HepG2 (cell line): ENCODE measurements around the gene SEC14L1. TPM values are rescaled to one million over a fixed set of nuclear protein-coding genes. Genes with fewer than 3 reads are reported as not detected.

ENCODE experiments used
- GLI4 ChIP-seq: sonication (generic); formaldehyde crosslinking; IDR thresholded peaks from 2 replicates; pipeline ENCODE4 v1.5.1; 2020; ENCODE audit warnings: missing genetic modification reagents, mild to moderate bottlenecking, moderate library complexity, borderline replicate concordance
- KAT2B ChIP-seq: fragments of 150-350 bp; IDR thresholded peaks from 2 replicates; pipeline ENCODE4 v1.6.1; 2014; ENCODE audit warnings: low read depth, low read length, borderline replicate concordance
- KDM4B ChIP-seq: sonication (generic); formaldehyde crosslinking; IDR thresholded peaks from 2 replicates; pipeline ENCODE4 v1.4.0; 2020; ENCODE audit warnings: missing genetic modification reagents
- RAD21 ChIP-seq: fragments of 450-650 bp; formaldehyde crosslinking; IDR thresholded peaks from 2 replicates; pipeline ENCODE4 v1.5.0; 2020; ENCODE audit warnings: mild to moderate bottlenecking
- RCOR2 ChIP-seq: IDR thresholded peaks from 2 replicates; pipeline ENCODE4 v1.6.1; 2016; ENCODE audit warnings: missing biosample characterization, missing genetic modification reagents
- ZNF235 ChIP-seq: sonication (generic); formaldehyde crosslinking; IDR thresholded peaks from 2 replicates; pipeline ENCODE4 v1.8.1; 2023; ENCODE audit warnings: mild to moderate bottlenecking, missing genetic modification reagents, borderline replicate concordance
- ZNF558 ChIP-seq: sonication (generic); formaldehyde crosslinking; IDR thresholded peaks from 2 replicates; pipeline ENCODE4 v1.9.0; 2022; ENCODE audit warnings: mild to moderate bottlenecking, missing genetic modification reagents, borderline replicate concordance
- ZNF616 ChIP-seq: sonication (generic); formaldehyde crosslinking; IDR thresholded peaks from 2 replicates; pipeline ENCODE4 v1.5.0; 2020; ENCODE audit warnings: low read depth, mild to moderate bottlenecking, missing genetic modification reagents
- polyA plus RNA-seq, 8 experiments: library from polyadenylated mRNA; depleted of rRNA in 3 of 8; stranded (reverse) in 7 of 8; unstranded in 1 of 8; fragments of >200 nt; fragmentation: Illumina TruSeq in 4 of 8; extraction: Trizol in 4 of 8; gene quantifications; 2 replicates each; pipeline versions ENCODE4 v1.2.1 to v1.2.3, GENCODE V29; 2011 to 2016; ENCODE audit warnings: low read depth in 4 of 8, missing spikeins in 1 of 8, mixed read lengths in 1 of 8; ENCODE audit not compliant: insufficient read depth in 1 of 8
- total RNA-seq, 5 experiments: library from RNA; depleted of rRNA; stranded (reverse); fragments of >200 nt; fragmentation: Illumina TruSeq; extraction: Trizol; gene quantifications; 2 replicates each; pipeline ENCODE4 v1.2.3, GENCODE V29; 2016; ENCODE audit warnings: low read depth in 1 of 5
- TF ChIP-seq, protein P1 (sequence below): sonication (generic); formaldehyde crosslinking; IDR thresholded peaks from 2 replicates; pipeline ENCODE4 v1.8.1; 2023; ENCODE audit warnings: mild to moderate bottlenecking, moderate library complexity, missing genetic modification reagents
- TF ChIP-seq, protein P2 (sequence below): sonication (generic); formaldehyde crosslinking; IDR thresholded peaks from 2 replicates; pipeline ENCODE4 v1.4.0; 2020; ENCODE audit warnings: missing genetic modification reagents
- TF ChIP-seq, protein P3 (sequence below): sonication (generic); formaldehyde crosslinking; IDR thresholded peaks from 2 replicates; pipeline ENCODE4 v1.8.1; 2022; ENCODE audit warnings: mild to moderate bottlenecking, missing genetic modification reagents
- TF ChIP-seq, protein P4 (sequence below): sonication (generic); formaldehyde crosslinking; conservative IDR thresholded peaks from 2 replicates; pipeline ENCODE4 v1.4.0; 2020; ENCODE audit warnings: missing genetic modification reagents
- TF ChIP-seq, protein P5 (sequence below): sonication (generic); formaldehyde crosslinking; IDR thresholded peaks from 2 replicates; pipeline ENCODE4 v1.8.0; 2022; ENCODE audit warnings: mild to moderate bottlenecking, missing genetic modification reagents, moderate library complexity
- TF ChIP-seq, protein P6 (sequence below): IDR thresholded peaks from 2 replicates; pipeline ENCODE4 v1.6.1; 2016
- TF ChIP-seq, protein P7 (sequence below): sonication (generic); formaldehyde crosslinking; IDR thresholded peaks from 2 replicates; pipeline ENCODE4 v1.5.0; 2020; ENCODE audit warnings: mild to moderate bottlenecking, low read depth, missing genetic modification reagents, borderline replicate concordance
- TF ChIP-seq, protein P8 (sequence below): sonication (generic); formaldehyde crosslinking; IDR thresholded peaks from 2 replicates; pipeline ENCODE4 v1.5.1; 2020; ENCODE audit warnings: mild to moderate bottlenecking, missing genetic modification reagents, moderate library complexity

SEC14L1 gene
- total and polyA plus RNA-seq, 2 of the 13 experiments (the other 11 are each of a cell fraction or from before 2014, with no cell fraction given) = 26.3 to 43.9 TPM

DNA sequence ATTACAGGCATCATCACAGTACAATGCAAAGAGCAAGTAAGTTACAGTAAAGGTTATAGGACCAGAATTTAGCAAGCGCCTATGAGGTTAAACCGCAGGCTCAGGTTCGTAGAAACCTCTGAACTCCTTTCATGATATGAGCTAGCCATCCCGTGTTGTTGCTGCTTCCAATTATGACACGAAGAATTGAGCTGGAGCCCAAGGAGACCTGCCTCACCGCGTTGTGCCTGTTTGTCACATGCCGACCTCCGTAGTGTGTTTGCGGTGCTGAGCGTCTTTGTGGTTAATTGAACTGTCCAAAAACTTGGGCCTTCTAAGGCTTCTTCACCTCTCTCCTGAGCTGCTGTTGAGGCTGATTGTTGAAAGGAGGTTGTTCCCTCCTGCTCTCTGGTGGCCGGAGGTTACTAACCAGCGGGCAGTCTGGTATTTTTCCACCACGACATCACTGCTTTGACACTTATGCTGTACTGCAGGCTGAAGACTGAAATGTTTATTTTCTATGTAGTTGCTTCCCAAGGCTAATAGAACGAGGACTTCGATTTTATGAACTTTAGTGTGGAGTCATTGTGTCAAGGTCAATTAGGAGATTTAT lies 67.5 kb downstream of the SEC14L1 start (continued):
- TF ChIP-seq, protein P1, sequence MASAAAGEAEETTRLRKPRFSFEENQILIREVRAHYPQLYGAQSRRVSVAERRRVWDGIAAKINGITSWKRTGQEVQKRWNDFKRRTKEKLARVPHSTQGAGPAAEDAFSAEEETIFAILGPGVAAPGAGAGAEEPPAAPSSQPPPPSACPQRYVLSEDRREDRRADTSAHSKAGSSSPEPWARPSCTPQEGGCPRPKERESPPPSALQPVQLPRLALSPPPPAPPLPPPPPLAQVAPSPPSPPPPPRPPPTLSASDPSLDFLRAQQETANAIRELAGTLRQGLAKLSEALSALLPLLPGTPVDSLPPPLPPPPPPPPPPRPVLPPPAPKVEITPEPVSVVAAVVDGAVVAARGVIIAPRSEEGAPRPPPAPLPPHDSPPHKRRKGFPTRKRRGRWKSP (CRISPR knock-in tag) = no peak
- TF ChIP-seq, protein P2, sequence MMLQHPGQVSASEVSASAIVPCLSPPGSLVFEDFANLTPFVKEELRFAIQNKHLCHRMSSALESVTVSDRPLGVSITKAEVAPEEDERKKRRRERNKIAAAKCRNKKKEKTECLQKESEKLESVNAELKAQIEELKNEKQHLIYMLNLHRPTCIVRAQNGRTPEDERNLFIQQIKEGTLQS (CRISPR knock-in tag) = no peak; the same call in 1 of the 2 replicates
- TF ChIP-seq, protein P3, sequence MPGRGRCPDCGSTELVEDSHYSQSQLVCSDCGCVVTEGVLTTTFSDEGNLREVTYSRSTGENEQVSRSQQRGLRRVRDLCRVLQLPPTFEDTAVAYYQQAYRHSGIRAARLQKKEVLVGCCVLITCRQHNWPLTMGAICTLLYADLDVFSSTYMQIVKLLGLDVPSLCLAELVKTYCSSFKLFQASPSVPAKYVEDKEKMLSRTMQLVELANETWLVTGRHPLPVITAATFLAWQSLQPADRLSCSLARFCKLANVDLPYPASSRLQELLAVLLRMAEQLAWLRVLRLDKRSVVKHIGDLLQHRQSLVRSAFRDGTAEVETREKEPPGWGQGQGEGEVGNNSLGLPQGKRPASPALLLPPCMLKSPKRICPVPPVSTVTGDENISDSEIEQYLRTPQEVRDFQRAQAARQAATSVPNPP (CRISPR knock-in tag) = no peak
- TF ChIP-seq RCOR2 = no peak
- TF ChIP-seq, protein P4, sequence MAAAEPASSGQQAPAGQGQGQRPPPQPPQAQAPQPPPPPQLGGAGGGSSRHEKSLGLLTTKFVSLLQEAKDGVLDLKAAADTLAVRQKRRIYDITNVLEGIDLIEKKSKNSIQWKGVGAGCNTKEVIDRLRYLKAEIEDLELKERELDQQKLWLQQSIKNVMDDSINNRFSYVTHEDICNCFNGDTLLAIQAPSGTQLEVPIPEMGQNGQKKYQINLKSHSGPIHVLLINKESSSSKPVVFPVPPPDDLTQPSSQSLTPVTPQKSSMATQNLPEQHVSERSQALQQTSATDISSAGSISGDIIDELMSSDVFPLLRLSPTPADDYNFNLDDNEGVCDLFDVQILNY (CRISPR knock-in tag) = no peak
- TF ChIP-seq, protein P5, sequence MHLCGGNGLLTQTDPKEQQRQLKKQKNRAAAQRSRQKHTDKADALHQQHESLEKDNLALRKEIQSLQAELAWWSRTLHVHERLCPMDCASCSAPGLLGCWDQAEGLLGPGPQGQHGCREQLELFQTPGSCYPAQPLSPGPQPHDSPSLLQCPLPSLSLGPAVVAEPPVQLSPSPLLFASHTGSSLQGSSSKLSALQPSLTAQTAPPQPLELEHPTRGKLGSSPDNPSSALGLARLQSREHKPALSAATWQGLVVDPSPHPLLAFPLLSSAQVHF (CRISPR knock-in tag) = no peak
- no peak for TF ChIP-seq ZNF616
- TF ChIP-seq, protein P6, sequence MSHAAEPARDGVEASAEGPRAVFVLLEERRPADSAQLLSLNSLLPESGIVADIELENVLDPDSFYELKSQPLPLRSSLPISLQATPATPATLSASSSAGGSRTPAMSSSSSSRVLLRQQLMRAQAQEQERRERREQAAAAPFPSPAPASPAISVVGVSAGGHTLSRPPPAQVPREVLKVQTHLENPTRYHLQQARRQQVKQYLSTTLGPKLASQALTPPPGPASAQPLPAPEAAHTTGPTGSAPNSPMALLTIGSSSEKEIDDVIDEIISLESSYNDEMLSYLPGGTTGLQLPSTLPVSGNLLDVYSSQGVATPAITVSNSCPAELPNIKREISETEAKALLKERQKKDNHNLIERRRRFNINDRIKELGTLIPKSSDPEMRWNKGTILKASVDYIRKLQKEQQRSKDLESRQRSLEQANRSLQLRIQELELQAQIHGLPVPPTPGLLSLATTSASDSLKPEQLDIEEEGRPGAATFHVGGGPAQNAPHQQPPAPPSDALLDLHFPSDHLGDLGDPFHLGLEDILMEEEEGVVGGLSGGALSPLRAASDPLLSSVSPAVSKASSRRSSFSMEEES (CRISPR knock-in tag) = peak; percentile 47; the same call in 1 of the 2 replicates
- peak; percentile 43; the same call in 1 of the 2 replicates for TF ChIP-seq KDM4B (CRISPR knock-in tag)
- TF ChIP-seq, protein P7, sequence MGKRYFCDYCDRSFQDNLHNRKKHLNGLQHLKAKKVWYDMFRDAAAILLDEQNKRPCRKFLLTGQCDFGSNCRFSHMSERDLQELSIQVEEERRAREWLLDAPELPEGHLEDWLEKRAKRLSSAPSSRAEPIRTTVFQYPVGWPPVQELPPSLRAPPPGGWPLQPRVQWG (CRISPR knock-in tag) = no peak
- TF ChIP-seq ZNF558 = no peak
- TF ChIP-seq RAD21 (CRISPR knock-in tag) = peak; percentile 77
- TF ChIP-seq GLI4 (CRISPR knock-in tag) = no peak
- TF ChIP-seq, protein P8, sequence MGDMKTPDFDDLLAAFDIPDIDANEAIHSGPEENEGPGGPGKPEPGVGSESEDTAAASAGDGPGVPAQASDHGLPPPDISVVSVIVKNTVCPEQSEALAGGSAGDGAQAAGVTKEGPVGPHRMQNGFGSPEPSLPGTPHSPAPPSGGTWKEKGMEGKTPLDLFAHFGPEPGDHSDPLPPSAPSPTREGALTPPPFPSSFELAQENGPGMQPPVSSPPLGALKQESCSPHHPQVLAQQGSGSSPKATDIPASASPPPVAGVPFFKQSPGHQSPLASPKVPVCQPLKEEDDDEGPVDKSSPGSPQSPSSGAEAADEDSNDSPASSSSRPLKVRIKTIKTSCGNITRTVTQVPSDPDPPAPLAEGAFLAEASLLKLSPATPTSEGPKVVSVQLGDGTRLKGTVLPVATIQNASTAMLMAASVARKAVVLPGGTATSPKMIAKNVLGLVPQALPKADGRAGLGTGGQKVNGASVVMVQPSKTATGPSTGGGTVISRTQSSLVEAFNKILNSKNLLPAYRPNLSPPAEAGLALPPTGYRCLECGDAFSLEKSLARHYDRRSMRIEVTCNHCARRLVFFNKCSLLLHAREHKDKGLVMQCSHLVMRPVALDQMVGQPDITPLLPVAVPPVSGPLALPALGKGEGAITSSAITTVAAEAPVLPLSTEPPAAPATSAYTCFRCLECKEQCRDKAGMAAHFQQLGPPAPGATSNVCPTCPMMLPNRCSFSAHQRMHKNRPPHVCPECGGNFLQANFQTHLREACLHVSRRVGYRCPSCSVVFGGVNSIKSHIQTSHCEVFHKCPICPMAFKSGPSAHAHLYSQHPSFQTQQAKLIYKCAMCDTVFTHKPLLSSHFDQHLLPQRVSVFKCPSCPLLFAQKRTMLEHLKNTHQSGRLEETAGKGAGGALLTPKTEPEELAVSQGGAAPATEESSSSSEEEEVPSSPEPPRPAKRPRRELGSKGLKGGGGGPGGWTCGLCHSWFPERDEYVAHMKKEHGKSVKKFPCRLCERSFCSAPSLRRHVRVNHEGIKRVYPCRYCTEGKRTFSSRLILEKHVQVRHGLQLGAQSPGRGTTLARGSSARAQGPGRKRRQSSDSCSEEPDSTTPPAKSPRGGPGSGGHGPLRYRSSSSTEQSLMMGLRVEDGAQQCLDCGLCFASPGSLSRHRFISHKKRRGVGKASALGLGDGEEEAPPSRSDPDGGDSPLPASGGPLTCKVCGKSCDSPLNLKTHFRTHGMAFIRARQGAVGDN (CRISPR knock-in tag) = peak; percentile 49; the same call in 1 of the 2 replicates
- TF ChIP-seq ZNF235 (CRISPR knock-in tag) = no peak
- no peak for TF ChIP-seq KAT2B
